ENCODE data around the gene CYP21A2.
"Not testable (repeated sequence)": the region's sequence is repeated elsewhere in the genome, so short reads cannot be mapped to it uniquely, and the experiment has no call there.

CYP21A2 gene

DNA sequence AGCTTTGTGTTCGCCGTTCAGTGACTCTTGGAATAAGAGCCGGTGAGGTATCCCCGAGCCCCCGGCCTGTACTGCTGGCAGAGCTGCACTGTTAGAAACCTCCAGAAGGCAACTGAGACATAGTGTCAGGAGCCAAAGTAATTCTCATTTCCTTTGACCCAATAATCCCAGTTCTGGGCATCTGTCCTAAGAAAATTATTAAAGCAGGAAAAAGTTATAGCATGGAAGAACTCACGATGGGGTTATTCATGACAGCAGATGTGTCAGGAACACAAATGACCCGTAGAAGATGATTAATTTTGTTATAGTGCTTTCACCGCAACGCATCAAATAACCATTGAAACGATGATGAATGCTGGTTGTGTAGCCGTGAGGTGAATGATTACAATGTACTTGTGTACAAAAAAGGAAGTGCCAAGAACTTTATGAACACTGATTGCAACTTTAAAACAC, 20.3 kb downstream of the CYP21A2 start:
- no peaks in the 10 kb centered on the region for H3K4me1 Mint-ChIP-seq (ENCODE audit: low read depth)
- no peaks in the 10 kb centered on the region for H3K9me3 Mint-ChIP-seq (ENCODE audit: low read depth)
- peaks cover 6% of the 10 kb centered on the region for H3K36me3 Mint-ChIP-seq
- no peaks in the 10 kb centered on the region for H3K27me3 Mint-ChIP-seq
- H3K4me3 Mint-ChIP-seq, result no peak overlapping the region
- H3K27ac Mint-ChIP-seq, result no peak overlapping the region

GRCh38 chr6:32060966-32061655, 22.9 kb downstream of the CYP21A2 start:
- no peaks in the 10 kb centered on the region for H3K4me1 Mint-ChIP-seq (ENCODE audit: low read depth)
- no peak overlapping the region for H3K27ac Mint-ChIP-seq
- H3K4me3 Mint-ChIP-seq, result no peak overlapping the region
- peaks cover 6% of the 10 kb centered on the region for H3K36me3 Mint-ChIP-seq
- H3K9me3 Mint-ChIP-seq (ENCODE audit: low read depth), result no peaks in the 10 kb centered on the region
- H3K27me3 Mint-ChIP-seq, result no peaks in the 10 kb centered on the region

GRCh38 chr6:32064706-32065105, 26.5 kb downstream of the CYP21A2 start:
- no peak overlapping the region for H3K27ac Mint-ChIP-seq
- no peaks in the 10 kb centered on the region for H3K9me3 Mint-ChIP-seq (ENCODE audit: low read depth)
- H3K27me3 Mint-ChIP-seq, result no peaks in the 10 kb centered on the region
- no peak overlapping the region for H3K4me3 Mint-ChIP-seq
- H3K36me3 Mint-ChIP-seq, result peaks cover 5% of the 10 kb centered on the region
- H3K4me1 Mint-ChIP-seq (ENCODE audit: low read depth), result no peaks in the 10 kb centered on the region

GRCh38 chr6:32067521-32067920, 29.3 kb downstream of the CYP21A2 start:
- H3K27me3 Mint-ChIP-seq; H3K27ac Mint-ChIP-seq; H3K36me3 Mint-ChIP-seq; H3K4me3 Mint-ChIP-seq; H3K9me3 Mint-ChIP-seq (ENCODE audit: low read depth); H3K4me1 Mint-ChIP-seq (ENCODE audit: low read depth): not testable (repeated sequence)

- not testable (repeated sequence) for H3K4me3 Mint-ChIP-seq; H3K27ac Mint-ChIP-seq; H3K9me3 Mint-ChIP-seq (ENCODE audit: low read depth); H3K36me3 Mint-ChIP-seq; H3K4me1 Mint-ChIP-seq (ENCODE audit: low read depth); H3K27me3 Mint-ChIP-seq
These were observed 30.1 kb downstream of the CYP21A2 start for GRCh38 chr6:32068315-32068714.

DNA sequence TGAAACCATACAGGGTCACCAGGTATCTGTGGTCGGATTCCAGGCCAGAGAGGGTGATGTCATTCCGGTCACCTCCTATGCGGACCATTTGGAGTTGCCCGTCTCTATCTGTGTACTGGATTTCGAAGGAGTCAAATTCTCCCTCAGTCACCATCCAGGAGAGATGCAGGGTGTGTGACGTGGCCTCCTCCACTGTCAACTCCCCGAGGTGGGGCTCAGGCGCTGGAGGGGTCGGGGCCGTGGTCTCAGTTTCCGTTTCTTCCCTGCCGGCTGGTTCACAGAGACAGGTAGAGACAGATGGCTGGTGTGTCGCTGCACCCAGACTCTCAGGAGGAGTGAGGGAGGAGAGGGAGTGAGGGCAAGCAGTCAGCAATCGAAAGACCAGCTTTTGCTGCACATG, 30.7 kb downstream of the CYP21A2 start:
- Mint-ChIP-seq H3K36me3 (peaks cover 2% of the 10 kb centered on the region), H3K27ac (no peak overlapping the region), H3K9me3 (ENCODE audit: low read depth) (no peaks in the 10 kb centered on the region), H3K4me3 (no peak overlapping the region), H3K4me1 (ENCODE audit: low read depth) (no peaks in the 10 kb centered on the region), H3K27me3 (no peaks in the 10 kb centered on the region)

DNA sequence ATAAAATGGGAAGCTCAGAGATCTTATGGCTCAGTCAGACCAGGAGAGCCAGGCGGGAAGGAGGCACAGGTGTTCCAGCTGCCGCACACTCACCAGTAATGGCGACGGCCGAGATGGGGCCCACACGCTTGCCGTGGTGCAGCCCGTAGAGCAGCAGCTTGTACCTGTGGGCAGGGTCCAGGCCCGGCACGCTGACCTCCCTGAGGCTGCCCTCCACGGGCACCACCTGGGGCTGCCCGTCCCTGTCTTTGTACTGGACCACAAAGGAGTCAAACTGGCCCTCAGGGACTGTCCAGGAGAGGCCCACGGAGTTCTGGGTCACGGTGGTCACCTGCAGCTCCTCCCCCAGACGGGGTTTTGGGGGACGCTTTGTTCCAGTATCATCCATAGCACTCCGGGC, 31.2 kb downstream of the CYP21A2 start:
- Mint-ChIP-seq H3K4me3 (no peak overlapping the region), H3K4me1 (ENCODE audit: low read depth) (no peaks in the 10 kb centered on the region), H3K27me3 (no peaks in the 10 kb centered on the region), H3K27ac (no peak overlapping the region), H3K36me3 (peaks cover 2% of the 10 kb centered on the region), H3K9me3 (ENCODE audit: low read depth) (no peaks in the 10 kb centered on the region)

DNA sequence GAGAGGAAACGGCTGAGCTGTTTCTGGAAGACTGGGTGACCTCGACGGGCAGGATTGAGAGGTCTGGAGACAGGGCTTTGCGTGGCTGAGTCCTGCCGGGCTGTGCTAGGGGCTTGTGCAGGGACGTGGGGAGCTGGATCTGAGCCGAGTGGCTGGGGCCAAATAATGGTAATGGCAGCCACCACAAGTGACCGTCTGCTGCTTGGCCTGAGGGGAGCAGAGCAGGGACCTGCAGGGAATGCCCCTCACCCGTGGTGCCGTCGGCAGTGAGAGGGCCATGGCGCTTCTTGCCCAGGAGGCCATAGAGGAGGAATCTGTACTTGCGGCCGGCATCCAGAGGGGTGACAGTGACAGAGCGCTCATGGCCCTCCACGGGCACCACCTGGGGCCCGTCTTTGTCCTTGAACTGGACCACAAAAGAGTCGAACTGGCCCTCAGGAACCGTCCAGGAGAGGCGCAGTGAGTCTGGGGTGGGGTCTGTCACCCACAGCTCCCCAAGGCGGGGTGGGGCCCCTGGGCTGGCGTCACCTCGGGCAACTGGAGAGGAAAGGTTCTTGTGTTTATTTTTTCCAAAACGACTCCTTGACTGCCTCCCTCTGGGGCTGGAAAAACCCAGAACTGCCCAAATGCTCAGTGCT, 31.8 kb downstream of the CYP21A2 start:
- H3K4me3 Mint-ChIP-seq, result no peak overlapping the region
- H3K27ac Mint-ChIP-seq, result no peak overlapping the region
- peaks cover 1% of the 10 kb centered on the region for H3K27me3 Mint-ChIP-seq
- no peaks in the 10 kb centered on the region for H3K9me3 Mint-ChIP-seq (ENCODE audit: low read depth)
- H3K4me1 Mint-ChIP-seq (ENCODE audit: low read depth), result no peaks in the 10 kb centered on the region
- peaks cover 3% of the 10 kb centered on the region for H3K36me3 Mint-ChIP-seq

GRCh38 chr6:32070814-32071543, 32.8 kb downstream of the CYP21A2 start:
- Mint-ChIP-seq H3K4me3 (no peak overlapping the region), H3K27ac (no peak overlapping the region)

GRCh38 chr6:32073101-32073500, 34.9 kb downstream of the CYP21A2 start:
- Mint-ChIP-seq H3K27ac (no peak overlapping the region), H3K36me3 (peaks cover 4% of the 10 kb centered on the region), H3K9me3 (ENCODE audit: low read depth) (no peaks in the 10 kb centered on the region), H3K4me3 (no peak overlapping the region), H3K4me1 (ENCODE audit: low read depth) (no peaks in the 10 kb centered on the region), H3K27me3 (peaks cover 1% of the 10 kb centered on the region)

More at GRCh38 chr6:32070814-32071543, 32.8 kb downstream of the CYP21A2 start:
- Mint-ChIP-seq H3K4me1 (ENCODE audit: low read depth) (no peaks in the 10 kb centered on the region), H3K36me3 (peaks cover 4% of the 10 kb centered on the region), H3K9me3 (ENCODE audit: low read depth) (no peaks in the 10 kb centered on the region), H3K27me3 (peaks cover 1% of the 10 kb centered on the region)

GRCh38 chr6:32073613-32074012, 35.4 kb downstream of the CYP21A2 start:
- H3K4me1 Mint-ChIP-seq (ENCODE audit: low read depth), result no peaks in the 10 kb centered on the region
- no peak overlapping the region for H3K4me3 Mint-ChIP-seq
- H3K27ac Mint-ChIP-seq, result no peak overlapping the region
- peaks cover 1% of the 10 kb centered on the region for H3K27me3 Mint-ChIP-seq
- H3K36me3 Mint-ChIP-seq, result peaks cover 4% of the 10 kb centered on the region
- no peaks in the 10 kb centered on the region for H3K9me3 Mint-ChIP-seq (ENCODE audit: low read depth)

DNA sequence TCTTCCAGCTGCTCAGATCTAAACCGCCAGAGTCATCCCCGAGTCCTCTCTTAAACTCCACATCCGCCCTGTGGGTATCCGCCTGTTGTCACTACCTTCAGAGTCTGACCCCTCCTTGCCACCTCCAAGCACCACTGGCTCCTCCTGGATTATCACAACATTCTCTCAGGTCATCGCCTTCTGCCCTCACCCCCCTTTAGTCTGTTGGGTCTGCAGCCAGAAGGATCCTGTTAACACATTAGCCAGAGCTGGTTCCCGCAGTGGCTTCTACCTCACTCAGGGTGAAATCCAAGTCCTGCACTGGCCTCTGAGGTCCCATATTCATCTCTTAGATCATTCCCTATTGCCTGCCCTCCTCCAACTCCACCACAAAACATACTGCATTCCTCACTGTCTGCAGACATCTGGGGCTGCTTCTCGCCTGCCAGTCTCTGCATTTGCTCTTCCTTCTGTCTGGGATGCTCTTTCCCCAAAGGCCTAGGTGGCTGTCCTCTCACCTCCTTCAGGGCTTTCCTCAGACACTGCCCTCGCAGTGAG, 36.8 kb downstream of the CYP21A2 start:
- Mint-ChIP-seq H3K27ac (no peak overlapping the region), H3K9me3 (ENCODE audit: low read depth) (no peaks in the 10 kb centered on the region), H3K36me3 (peaks cover 2% of the 10 kb centered on the region)

DNA sequence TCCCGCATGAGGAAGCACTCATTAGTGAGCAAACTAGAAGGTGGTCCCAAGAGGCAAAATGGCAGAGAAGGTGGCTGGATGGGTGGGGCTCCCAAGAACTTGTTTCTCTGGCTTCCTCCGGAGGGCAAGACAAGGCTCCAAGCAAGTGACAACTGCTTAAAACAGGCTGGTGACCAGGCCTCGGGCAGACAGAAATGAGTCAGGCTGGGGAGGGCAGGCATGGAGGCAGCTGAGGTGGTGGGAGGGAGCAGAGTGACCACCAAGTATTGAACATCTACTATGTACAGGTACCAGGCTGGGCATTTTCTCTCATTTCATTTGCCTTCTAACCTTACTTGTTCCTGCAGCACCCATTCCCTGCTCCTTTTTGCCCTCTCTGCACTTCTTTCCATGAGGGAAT, 37.6 kb downstream of the CYP21A2 start:
- no peaks in the 10 kb centered on the region for H3K4me1 Mint-ChIP-seq (ENCODE audit: low read depth)
- H3K9me3 Mint-ChIP-seq (ENCODE audit: low read depth), result no peaks in the 10 kb centered on the region
- H3K4me3 Mint-ChIP-seq, result no peak overlapping the region
- H3K27ac Mint-ChIP-seq, result no peak overlapping the region
- peaks cover 2% of the 10 kb centered on the region for H3K36me3 Mint-ChIP-seq
- H3K27me3 Mint-ChIP-seq, result peaks cover 1% of the 10 kb centered on the region

More for the DNA sequence above, 36.8 kb downstream of the CYP21A2 start:
- peaks cover 1% of the 10 kb centered on the region for H3K27me3 Mint-ChIP-seq
- H3K4me1 Mint-ChIP-seq (ENCODE audit: low read depth), result no peaks in the 10 kb centered on the region
- no peak overlapping the region for H3K4me3 Mint-ChIP-seq

DNA sequence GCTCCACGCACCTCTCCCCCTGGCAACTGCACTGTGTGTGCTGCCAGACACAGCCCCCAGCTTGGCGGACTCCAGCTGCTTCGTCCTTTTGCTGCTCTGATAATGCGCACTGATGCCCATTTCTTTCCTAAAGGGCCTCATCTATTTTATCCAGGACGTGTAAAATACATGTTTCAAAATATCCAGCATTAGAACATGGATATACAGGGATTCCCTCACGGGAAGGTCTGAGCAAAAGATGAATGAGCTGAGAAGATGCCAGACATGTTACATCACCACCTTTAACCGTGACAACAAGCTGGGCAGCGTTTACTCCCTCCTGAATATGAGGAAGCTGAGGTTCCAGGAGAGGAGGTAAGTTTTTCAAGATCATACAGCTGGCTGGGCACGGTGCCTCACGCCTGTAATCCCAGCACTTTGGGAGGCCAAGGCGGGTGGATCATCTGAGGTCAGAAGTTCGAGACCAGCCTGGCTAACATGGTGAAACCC, 38.1 kb downstream of the CYP21A2 start:
- no peaks in the 10 kb centered on the region for H3K9me3 Mint-ChIP-seq (ENCODE audit: low read depth)
- no peak overlapping the region for H3K4me3 Mint-ChIP-seq
- no peaks in the 10 kb centered on the region for H3K4me1 Mint-ChIP-seq (ENCODE audit: low read depth)
- peaks cover 2% of the 10 kb centered on the region for H3K36me3 Mint-ChIP-seq
- peaks cover 1% of the 10 kb centered on the region for H3K27me3 Mint-ChIP-seq
- no peak overlapping the region for H3K27ac Mint-ChIP-seq
